ENCODE data around the gene PHACTR1.

Gene PHACTR1

GRCh38 chr6:13334953-13335352 lies 618.4 kb downstream of the PHACTR1 start:
- no peak for DNase-seq

GRCh38 chr6:13336553-13336952 lies 620.0 kb downstream of the PHACTR1 start:
- peak; percentile 73 for DNase-seq

DNA sequence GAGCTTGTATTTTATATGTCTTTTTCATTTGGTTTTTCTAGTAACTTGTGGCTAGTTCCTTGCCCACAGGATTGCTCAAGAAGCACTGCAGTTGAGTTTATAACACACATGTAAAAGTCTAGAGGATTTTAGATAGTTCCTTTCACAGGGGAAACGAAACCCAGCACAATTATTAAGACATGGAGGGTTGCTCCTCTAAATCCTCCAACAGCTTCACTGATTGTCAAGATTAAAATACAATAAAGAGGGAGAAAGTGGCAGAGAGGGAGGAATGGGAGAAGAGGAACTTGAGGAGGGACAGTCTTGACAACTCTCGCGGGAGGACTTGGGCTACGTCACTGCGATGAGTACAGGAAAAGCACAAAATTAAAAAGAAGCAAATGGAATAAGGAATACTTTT lies 621.5 kb downstream of the PHACTR1 start:
- peak; percentile 66 for DNase-seq
